Stimulated activated naive CD8-positive, alpha-beta T cell treated with anti-CD3 and anti-CD28 coated beads, Interleukin-15, Interleukin-2, amounts not matched to agents 100 ng/mL and 50 ng/mL, for 24 hours (primary cell): ENCODE measurements around the gene DOC2A.
"Not testable (repeated sequence)": the region's sequence is repeated elsewhere in the genome, so short reads cannot be mapped to it uniquely, and the experiment has no call there.

ENCODE experiments used
- H3K27ac Mint-ChIP-seq: one replicate; pipeline ENCODE4 v1.8.0; 2021; ENCODE audit warnings: mild to moderate bottlenecking, mixed read lengths
- H3K27me3 Mint-ChIP-seq: one replicate; pipeline ENCODE4 v1.8.0; 2021; ENCODE audit warnings: mixed read lengths
- H3K36me3 Mint-ChIP-seq: one replicate; pipeline ENCODE4 v1.8.0; 2021; ENCODE audit warnings: low read depth, mixed read lengths
- H3K4me1 Mint-ChIP-seq: one replicate; pipeline ENCODE4 v1.8.0; 2021; ENCODE audit warnings: low read depth, mixed read lengths
- H3K4me3 Mint-ChIP-seq: one replicate; pipeline ENCODE4 v1.8.0; 2021; ENCODE audit warnings: mild to moderate bottlenecking, mixed read lengths
- H3K9me3 Mint-ChIP-seq: one replicate; pipeline ENCODE4 v1.8.0; 2021; ENCODE audit warnings: mixed read lengths

The DOC2A gene

GRCh38 chr16:30032083-30032819, 21.4 kb upstream of the DOC2A start:
- no peaks in the 10 kb centered on the region for H3K36me3 Mint-ChIP-seq
- H3K27me3 Mint-ChIP-seq: peaks cover 49% of the 10 kb centered on the region
- H3K9me3 Mint-ChIP-seq: no peaks in the 10 kb centered on the region
- H3K27ac Mint-ChIP-seq: no peak overlapping the region
- no peak overlapping the region for H3K4me3 Mint-ChIP-seq
- peaks cover 7% of the 10 kb centered on the region for H3K4me1 Mint-ChIP-seq

GRCh38 chr16:30031477-30031918, 20.7 kb upstream of the DOC2A start:
- Mint-ChIP-seq H3K27me3 (peaks cover 56% of the 10 kb centered on the region), H3K4me1 (peaks cover 7% of the 10 kb centered on the region), H3K36me3 (no peaks in the 10 kb centered on the region), H3K4me3 (no peak overlapping the region), H3K9me3 (no peaks in the 10 kb centered on the region), H3K27ac (no peak overlapping the region)

GRCh38 chr16:30030841-30031413, 20.1 kb upstream of the DOC2A start, which contains the start of gene TLCD3B:
Gene TLCD3B, minus strand, starts transcription at chr16:30031271. Its CDS starts 744 bp downstream, at chr16:30030527.
- Mint-ChIP-seq H3K4me3 (no peak within 1 kb of the TSS), H3K36me3 (no peaks in the 10 kb centered on the region), H3K9me3 (no peaks in the 10 kb centered on the region), H3K27ac (no peak within 1 kb of the TSS), H3K27me3 (peaks cover 56% of the 10 kb centered on the region), H3K4me1 (peaks cover 7% of the 10 kb centered on the region)

- Mint-ChIP-seq H3K4me1 (peaks cover 7% of the 10 kb centered on the region), H3K36me3 (no peaks in the 10 kb centered on the region), H3K4me3 (no peak overlapping the region), H3K27me3 (peaks cover 52% of the 10 kb centered on the region), H3K9me3 (no peaks in the 10 kb centered on the region), H3K27ac (no peak overlapping the region)
Observed at GRCh38 chr16:30030011-30030685, 19.3 kb upstream of the DOC2A start.

- H3K4me1 Mint-ChIP-seq: peaks cover 4% of the 10 kb centered on the region
- H3K4me3 Mint-ChIP-seq: no peak overlapping the region
- H3K27me3 Mint-ChIP-seq: peaks cover 46% of the 10 kb centered on the region
- H3K9me3 Mint-ChIP-seq: no peaks in the 10 kb centered on the region
- H3K36me3 Mint-ChIP-seq: no peaks in the 10 kb centered on the region
- H3K27ac Mint-ChIP-seq: no peak overlapping the region
Observed at GRCh38 chr16:30028438-30029076, 17.7 kb upstream of the DOC2A start.

- Mint-ChIP-seq H3K36me3 (no peaks in the 10 kb centered on the region), H3K27ac (no peak overlapping the region), H3K27me3 (peaks cover 43% of the 10 kb centered on the region), H3K4me3 (no peak overlapping the region), H3K4me1 (peaks cover 4% of the 10 kb centered on the region), H3K9me3 (no peaks in the 10 kb centered on the region)
Observed at GRCh38 chr16:30027588-30028437, 17.0 kb upstream of the DOC2A start.

DNA sequence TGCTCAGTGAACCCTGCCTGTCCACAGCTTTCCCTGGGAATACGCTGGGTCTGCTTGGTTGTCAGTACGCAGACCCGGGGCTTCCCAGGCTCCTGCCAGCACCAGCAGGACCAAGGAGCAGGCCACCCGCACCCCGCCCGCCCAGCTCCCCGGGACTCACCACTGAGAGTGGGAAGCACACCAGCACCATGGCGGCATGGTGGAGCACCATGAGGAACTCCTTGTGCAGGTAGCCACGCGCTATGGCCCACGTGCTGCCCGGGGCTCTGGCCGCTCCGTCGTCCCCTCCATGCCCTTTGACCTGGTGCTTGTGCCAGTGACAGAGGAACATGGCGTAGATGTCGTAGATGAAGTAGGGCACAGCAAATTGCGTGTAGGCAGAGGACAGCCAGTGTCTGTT, 15.6 kb upstream of the DOC2A start:
- H3K36me3 Mint-ChIP-seq: no peaks in the 10 kb centered on the region
- peaks cover 35% of the 10 kb centered on the region for H3K27me3 Mint-ChIP-seq
- no peak overlapping the region for H3K27ac Mint-ChIP-seq
- H3K4me3 Mint-ChIP-seq: no peak overlapping the region
- H3K4me1 Mint-ChIP-seq: peaks cover 2% of the 10 kb centered on the region
- H3K9me3 Mint-ChIP-seq: no peaks in the 10 kb centered on the region

GRCh38 chr16:30025574-30025973, 14.7 kb upstream of the DOC2A start:
- Mint-ChIP-seq H3K9me3 (no peaks in the 10 kb centered on the region), H3K36me3 (no peaks in the 10 kb centered on the region), H3K27me3 (peaks cover 36% of the 10 kb centered on the region), H3K27ac (no peak overlapping the region), H3K4me3 (no peak overlapping the region), H3K4me1 (peaks cover 11% of the 10 kb centered on the region)

- Mint-ChIP-seq H3K27me3 (peaks cover 34% of the 10 kb centered on the region), H3K36me3 (no peaks in the 10 kb centered on the region), H3K9me3 (no peaks in the 10 kb centered on the region), H3K27ac (no peak overlapping the region), H3K4me3 (no peak overlapping the region), H3K4me1 (peaks cover 11% of the 10 kb centered on the region)
Observed at GRCh38 chr16:30025156-30025555, 14.3 kb upstream of the DOC2A start.

GRCh38 chr16:30024451-30024850, 13.6 kb upstream of the DOC2A start:
- no peak overlapping the region for H3K27ac Mint-ChIP-seq
- no peak overlapping the region for H3K4me3 Mint-ChIP-seq
- H3K9me3 Mint-ChIP-seq: no peaks in the 10 kb centered on the region
- no peaks in the 10 kb centered on the region for H3K36me3 Mint-ChIP-seq
- peaks cover 27% of the 10 kb centered on the region for H3K27me3 Mint-ChIP-seq
- peaks cover 11% of the 10 kb centered on the region for H3K4me1 Mint-ChIP-seq

DNA sequence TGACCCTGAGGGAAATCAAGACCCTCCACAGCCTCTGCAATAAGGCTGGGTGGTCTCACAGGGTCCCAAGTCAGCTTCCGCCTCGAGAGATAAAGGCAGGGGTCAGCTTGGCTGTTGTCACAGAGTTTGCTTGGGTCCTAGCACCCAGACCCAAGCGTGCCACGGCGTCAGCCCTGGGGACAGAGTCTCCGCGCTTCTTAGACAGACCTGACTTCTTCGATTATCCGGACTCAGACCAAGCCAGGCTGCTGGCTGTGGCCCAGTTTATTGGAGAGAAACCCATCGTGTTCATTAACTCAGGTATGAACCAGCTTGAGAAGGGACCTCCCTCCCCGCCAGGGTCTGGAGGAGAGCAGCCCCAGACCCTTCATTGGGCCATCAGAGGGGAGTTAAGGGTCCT, 12.8 kb upstream of the DOC2A start:
- Mint-ChIP-seq H3K27ac (no peak overlapping the region), H3K4me3 (no peak overlapping the region), H3K4me1 (peaks cover 13% of the 10 kb centered on the region), H3K9me3 (no peaks in the 10 kb centered on the region), H3K27me3 (peaks cover 22% of the 10 kb centered on the region), H3K36me3 (no peaks in the 10 kb centered on the region)

GRCh38 chr16:30022887-30023286, 12.1 kb upstream of the DOC2A start, which contains the start of gene C16orf92:
Gene C16orf92, plus strand, starts transcription at chr16:30023198. Its CDS starts 143 bp downstream, at chr16:30023341.
- H3K27me3 Mint-ChIP-seq: peaks cover 19% of the 10 kb centered on the region
- H3K27ac Mint-ChIP-seq: no peak within 1 kb of the TSS
- H3K4me3 Mint-ChIP-seq: no peak within 1 kb of the TSS

DNA sequence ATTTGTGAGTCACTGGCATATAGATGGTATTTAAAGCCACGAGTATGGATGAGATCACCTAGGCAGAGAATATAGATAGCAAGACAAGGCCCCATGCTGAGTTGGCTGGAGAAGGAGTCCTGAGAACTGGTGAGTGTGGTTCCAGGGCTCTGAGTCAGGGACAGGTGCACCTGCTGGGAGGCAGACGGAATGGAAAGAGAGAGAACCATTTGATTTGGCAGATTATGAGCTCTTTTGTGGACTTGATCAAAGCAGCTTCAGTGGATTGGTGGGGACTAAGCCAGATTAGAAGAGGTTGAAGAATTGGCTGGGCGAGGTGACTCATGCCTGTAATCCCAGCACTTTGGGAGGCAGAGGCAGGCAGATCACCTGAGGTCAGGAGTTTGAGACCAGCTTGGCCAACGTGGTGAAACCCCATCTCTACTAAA, 7.9 kb upstream of the DOC2A start:
- H3K4me1 Mint-ChIP-seq: peaks cover 14% of the 10 kb centered on the region
- H3K27ac Mint-ChIP-seq: no peak overlapping the region
- no peak overlapping the region for H3K4me3 Mint-ChIP-seq
- H3K9me3 Mint-ChIP-seq: no peaks in the 10 kb centered on the region
- H3K27me3 Mint-ChIP-seq: peaks cover 9% of the 10 kb centered on the region
- no peaks in the 10 kb centered on the region for H3K36me3 Mint-ChIP-seq

More at GRCh38 chr16:30022887-30023286, 12.1 kb upstream of the DOC2A start, which contains the start of gene C16orf92:
- H3K4me1 Mint-ChIP-seq: peaks cover 14% of the 10 kb centered on the region
- no peaks in the 10 kb centered on the region for H3K36me3 Mint-ChIP-seq
- H3K9me3 Mint-ChIP-seq: no peaks in the 10 kb centered on the region

GRCh38 chr16:30017937-30018336, 7.1 kb upstream of the DOC2A start:
- H3K36me3 Mint-ChIP-seq, H3K9me3 Mint-ChIP-seq, H3K27me3 Mint-ChIP-seq, H3K27ac Mint-ChIP-seq, H3K4me3 Mint-ChIP-seq: not testable (repeated sequence)
- H3K4me1 Mint-ChIP-seq: peaks cover 14% of the 10 kb centered on the region
